K562 (cell line): Measurements from ENCODE around the gene AFF3. TPM values are rescaled to one million over a fixed set of nuclear protein-coding genes. Genes with fewer than 3 reads are reported as not detected.
A peak's percentile ranks its signal among the peaks of the same experiment; 100 is the strongest.

Source experiments
- CCNT2 ChIP-seq: IDR thresholded peaks from 2 replicates; pipeline ENCODE4 v1.6.1; 2011; ENCODE audit warnings: borderline replicate concordance, low read depth, mild to moderate bottlenecking, moderate library complexity, mixed read lengths, low read length; ENCODE audit not compliant: insufficient read length; ENCODE audit errors: extremely low read depth
- E2F6 ChIP-seq, 2 experiments: IDR thresholded peaks; 2 replicates each; pipeline ENCODE4 v1.6.1; 2011; ENCODE audit warnings: borderline replicate concordance in 1 of 2, control low read depth in 1 of 2, low read depth in 1 of 2, low read length in 1 of 2, mild to moderate bottlenecking in 1 of 2, mixed read lengths in 1 of 2, moderate library complexity in 1 of 2; ENCODE audit not compliant: insufficient read depth in 1 of 2, insufficient read length in 1 of 2, poor library complexity in 1 of 2, severe bottlenecking in 1 of 2; ENCODE audit errors: extremely low read depth in 1 of 2
- ETV5 ChIP-seq: sonication (generic); formaldehyde crosslinking; IDR thresholded peaks from 2 replicates; pipeline ENCODE4 v1.4.0; 2020; ENCODE audit warnings: low read depth, mild to moderate bottlenecking, missing genetic modification reagents
- MLX ChIP-seq, 2 experiments: fragments of 450-650 bp in 1 of 2; sonication (generic) in 1 of 2; formaldehyde crosslinking; conservative IDR thresholded peaks; 2 replicates each; pipeline versions ENCODE4 v1.4.0 to v1.8.1; 2020 to 2022; ENCODE audit warnings: mild to moderate bottlenecking in 1 of 2, missing genetic modification reagents in 1 of 2
- RAD21 ChIP-seq, 2 experiments: fragments of 250-450 bp in 1 of 2; fragments of 450-650 bp in 1 of 2; sonication (Bioruptor Pico) in 1 of 2; formaldehyde crosslinking in 1 of 2; IDR thresholded peaks in 1 of 2; conservative IDR thresholded peaks in 1 of 2; 2 replicates each; pipeline versions ENCODE4 v1.4.0 to v1.8.0; 2020 to 2022; ENCODE audit warnings: mild to moderate bottlenecking in 2 of 2, moderate library complexity in 1 of 2
- REST ChIP-seq, 2 experiments: fragments of 450-650 bp; formaldehyde crosslinking in 1 of 2; IDR thresholded peaks; 2 replicates each; pipeline versions ENCODE4 v1.4.0 to v1.6.1; 2014 to 2020; ENCODE audit warnings: mild to moderate bottlenecking in 2 of 2, borderline replicate concordance in 1 of 2, low read depth in 1 of 2
- STAT5B ChIP-seq: fragments of 250-450 bp; sonication (Bioruptor Pico); IDR thresholded peaks from 2 replicates; pipeline ENCODE4 v1.8.0; 2021; ENCODE audit warnings: mild to moderate bottlenecking, inconsistent platforms
- TCF15 ChIP-seq: fragments of 250-450 bp; sonication (Bioruptor Pico); IDR thresholded peaks from 2 replicates; pipeline ENCODE4 v1.8.0; 2022; ENCODE audit warnings: moderate library complexity, mild to moderate bottlenecking, inconsistent platforms
- ZNF274 ChIP-seq: IDR thresholded peaks from 2 replicates; pipeline ENCODE4 v1.6.1; 2011; ENCODE audit warnings: low read depth, mild to moderate bottlenecking, low read length, moderate library complexity, borderline replicate concordance
- ZNF41 ChIP-seq: fragments of 250-450 bp; sonication (Bioruptor Pico); conservative IDR thresholded peaks from 2 replicates; pipeline ENCODE4 v1.4.0; 2020; ENCODE audit warnings: mild to moderate bottlenecking
- ZNF644 ChIP-seq: fragments of 200-800 bp; sonication (Bioruptor generic); IDR thresholded peaks from 2 replicates; pipeline ENCODE4 v1.6.1; 2016; ENCODE audit warnings: low read depth, missing genetic modification characterization, missing compliant biosample characterization
- polyA plus RNA-seq, 8 experiments: library from polyadenylated mRNA; depleted of rRNA in 4 of 8; stranded (reverse) in 5 of 8; unstranded in 3 of 8; fragments of >200 nt; fragmentation: Nextera tagmentation in 2 of 8; fragmentation: Illumina TruSeq in 1 of 8; extraction: Ambion mirVana in 2 of 8; extraction: Trizol in 1 of 8; gene quantifications; 2 replicates each; pipeline versions ENCODE4 v1.2.1 to v1.2.3, GENCODE V29; 2011 to 2014; ENCODE audit warnings: inconsistent platforms in 1 of 8, missing spikeins in 1 of 8
- total RNA-seq, 7 experiments: library from RNA; depleted of rRNA in 6 of 7; stranded (reverse); fragments of >200 nt in 6 of 7; fragmentation: Illumina TruSeq in 2 of 7; extraction: Trizol in 2 of 7; gene quantifications; 2 replicates each; pipeline versions ENCODE4 v1.2.1 to v1.2.3, GENCODE V29; 2011 to 2021; ENCODE audit warnings: low replicate concordance in 1 of 7
- TF ChIP-seq, protein P1 (sequence below): fragments of 250-450 bp; sonication (Bioruptor Pico); IDR thresholded peaks from 2 replicates; pipeline ENCODE4 v1.4.0; 2020; ENCODE audit warnings: mild to moderate bottlenecking

Gene AFF3
- total and polyA plus RNA-seq, 9 of the 15 experiments (the other 6 are each of a cell fraction or from before 2014, with no cell fraction given) = 0.02 to 0.11 TPM; not detected in 7

DNA sequence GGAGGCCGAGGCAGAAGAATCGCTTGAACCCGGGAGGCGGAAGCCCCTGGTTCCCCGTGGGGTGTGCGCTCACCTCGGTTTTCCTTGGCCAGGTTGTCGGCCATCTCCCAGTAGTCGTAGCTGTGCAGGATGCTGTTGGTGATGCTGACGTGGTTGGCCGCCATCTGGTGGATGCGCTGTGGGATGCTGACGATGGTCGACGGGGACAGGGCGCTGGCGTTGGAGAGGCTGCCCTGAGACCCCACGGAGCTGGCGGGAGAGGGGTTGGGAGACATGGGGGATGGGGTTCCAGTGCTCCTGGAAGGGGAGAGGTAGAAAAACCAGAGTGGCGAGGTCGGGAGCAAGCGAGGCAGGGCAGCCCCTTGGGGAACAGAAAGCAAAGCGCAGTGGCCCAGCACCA, 588.2 kb downstream of the AFF3 start (continued):
- TF ChIP-seq REST (IDR thresholded peaks at IDR 0.05; ENCODE audit: borderline replicate concordance) = peak; percentile 27; the same call in 1 of the 2 replicates
- TF ChIP-seq REST (CRISPR knock-in tag; IDR thresholded peaks at IDR 0.05; ENCODE audit: low read depth) = no peak
- TF ChIP-seq E2F6 (IDR thresholded peaks at IDR 0.05; ENCODE audit: borderline replicate concordance in 1 of 2, extremely low read depth in 1 of 2, insufficient read depth in 1 of 2, insufficient read length in 1 of 2, low read depth in 1 of 2, low read length in 1 of 2, poor library complexity in 1 of 2, severe bottlenecking in 1 of 2) = no peak
- no peak for TF ChIP-seq ZNF644 (tag)
- no peak for TF ChIP-seq CCNT2
- TF ChIP-seq TCF15 (CRISPR knock-in tag) = no peak
- no peak for TF ChIP-seq STAT5B (CRISPR knock-in tag)
- peak in 1 of 2 experiments; percentile 62; a peak in 3 of 4 replicates for TF ChIP-seq RAD21 (CRISPR knock-in tag; conservative IDR thresholded peaks at IDR 0.05 in 1 of 2, IDR thresholded peaks at IDR 0.05 in 1 of 2)
- TF ChIP-seq, protein P1, sequence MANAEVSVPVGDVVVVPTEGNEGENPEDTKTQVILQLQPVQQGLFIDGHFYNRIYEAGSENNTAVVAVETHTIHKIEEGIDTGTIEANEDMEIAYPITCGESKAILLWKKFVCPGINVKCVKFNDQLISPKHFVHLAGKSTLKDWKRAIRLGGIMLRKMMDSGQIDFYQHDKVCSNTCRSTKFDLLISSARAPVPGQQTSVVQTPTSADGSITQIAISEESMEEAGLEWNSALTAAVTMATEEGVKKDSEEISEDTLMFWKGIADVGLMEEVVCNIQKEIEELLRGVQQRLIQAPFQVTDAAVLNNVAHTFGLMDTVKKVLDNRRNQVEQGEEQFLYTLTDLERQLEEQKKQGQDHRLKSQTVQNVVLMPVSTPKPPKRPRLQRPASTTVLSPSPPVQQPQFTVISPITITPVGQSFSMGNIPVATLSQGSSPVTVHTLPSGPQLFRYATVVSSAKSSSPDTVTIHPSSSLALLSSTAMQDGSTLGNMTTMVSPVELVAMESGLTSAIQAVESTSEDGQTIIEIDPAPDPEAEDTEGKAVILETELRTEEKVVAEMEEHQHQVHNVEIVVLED (CRISPR knock-in tag) = no peak
- TF ChIP-seq ZNF41 (CRISPR knock-in tag) = no peak
- TF ChIP-seq ZNF274 = no peak
- no peak for TF ChIP-seq ETV5 (CRISPR knock-in tag)
- TF ChIP-seq MLX (CRISPR knock-in tag; conservative IDR thresholded peaks at IDR 0.05) = no peak
